HG03571 (cell line): Measurements from ENCODE around the gene HYAL2.
"Not testable (repeated sequence)": the region's sequence is repeated elsewhere in the genome, so short reads cannot be mapped to it uniquely, and the experiment has no call there.

ENCODE experiments used
- ATAC-seq: cut with Tn5 transposase; IDR thresholded peaks from one replicate; pipeline ENCODE4 v1.9.1; 2021; ENCODE audit not compliant: unreplicated experiment

The HYAL2 gene

DNA sequence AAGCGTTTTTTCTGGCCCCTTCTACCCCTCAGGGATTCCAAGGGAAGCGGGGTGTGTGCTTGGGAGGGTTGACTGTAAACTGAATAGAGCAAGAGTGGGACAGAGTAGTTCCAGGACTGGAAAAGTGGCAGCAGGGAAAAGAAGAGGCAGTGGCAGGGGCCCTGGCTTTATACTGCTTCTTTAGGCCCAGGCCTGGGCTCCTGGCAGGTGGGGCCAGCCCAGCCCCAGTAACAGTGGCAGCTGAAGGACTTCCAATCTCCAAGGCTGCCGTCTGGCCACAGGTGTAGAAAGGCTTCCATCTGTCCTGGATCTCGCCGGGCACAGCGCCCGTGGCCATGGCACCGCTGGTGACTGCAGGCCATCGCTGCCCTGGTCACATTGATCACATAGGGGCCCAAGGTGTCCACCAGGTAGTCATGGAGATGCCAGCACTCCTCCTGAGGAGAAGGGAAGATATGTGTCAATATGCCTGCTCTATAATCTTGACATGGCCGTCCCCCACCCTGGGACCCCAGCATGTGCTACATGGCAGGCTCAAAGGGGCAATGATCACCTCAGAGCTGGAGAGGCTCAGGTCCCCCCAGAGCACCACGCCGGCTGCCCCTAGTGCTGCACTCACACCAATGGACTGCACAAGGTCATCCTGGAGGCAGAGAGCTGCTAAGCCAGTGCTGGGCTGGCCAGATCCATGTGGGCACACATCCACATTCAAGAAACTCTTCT, 29.3 kb downstream of the HYAL2 start:
- no peak for ATAC-seq

DNA sequence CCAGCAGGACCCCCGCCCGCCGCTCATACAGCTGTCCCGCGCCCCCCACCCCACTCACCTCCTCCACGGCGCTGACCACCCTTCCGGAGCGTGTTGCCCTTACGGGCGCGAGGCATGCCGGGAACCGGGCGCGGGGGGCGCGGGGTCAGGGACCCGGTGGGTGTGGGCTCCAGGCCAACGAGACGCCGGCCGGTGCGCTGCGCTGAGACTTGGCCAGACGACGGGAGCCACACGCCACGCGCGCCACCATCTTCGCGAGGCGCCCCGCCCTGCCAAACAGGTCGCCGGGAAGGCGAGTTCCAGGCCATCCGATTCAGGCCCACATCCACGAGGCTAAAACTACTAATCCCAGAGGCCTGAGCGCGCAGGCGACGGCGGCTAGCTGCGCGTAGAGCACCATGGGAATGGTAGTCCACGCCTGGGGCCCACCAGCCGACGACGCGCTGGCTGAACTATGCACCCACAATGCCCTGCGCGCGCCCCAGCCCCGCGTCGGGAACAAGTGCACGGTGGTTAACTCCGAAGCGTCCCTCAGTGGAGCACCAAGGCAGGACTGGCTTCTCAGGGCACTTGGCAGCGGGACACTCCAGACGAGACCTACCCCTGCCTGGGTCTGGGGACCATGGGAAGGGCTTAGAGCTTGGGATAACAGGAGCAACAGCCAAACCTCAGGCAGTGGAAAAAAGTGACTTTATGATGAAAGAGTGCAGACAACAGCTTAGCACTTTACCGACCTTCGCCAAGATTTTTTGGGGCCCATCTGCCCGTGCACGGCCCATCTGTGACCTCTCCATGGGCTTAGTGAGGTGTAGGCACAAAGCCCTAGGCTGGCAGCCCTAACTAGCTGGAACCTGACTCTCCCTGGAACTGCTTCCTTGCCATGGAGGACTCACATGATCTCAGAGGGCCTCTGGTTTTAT, 30.1 kb downstream of the HYAL2 start, which contains the start of gene IFRD2:
IFRD2 (minus strand) TSS at position 271 of the 920 bp plus-strand sequence; CDS start at position 116, 155 bp downstream.
- ATAC-seq, result peak; percentile 91

DNA sequence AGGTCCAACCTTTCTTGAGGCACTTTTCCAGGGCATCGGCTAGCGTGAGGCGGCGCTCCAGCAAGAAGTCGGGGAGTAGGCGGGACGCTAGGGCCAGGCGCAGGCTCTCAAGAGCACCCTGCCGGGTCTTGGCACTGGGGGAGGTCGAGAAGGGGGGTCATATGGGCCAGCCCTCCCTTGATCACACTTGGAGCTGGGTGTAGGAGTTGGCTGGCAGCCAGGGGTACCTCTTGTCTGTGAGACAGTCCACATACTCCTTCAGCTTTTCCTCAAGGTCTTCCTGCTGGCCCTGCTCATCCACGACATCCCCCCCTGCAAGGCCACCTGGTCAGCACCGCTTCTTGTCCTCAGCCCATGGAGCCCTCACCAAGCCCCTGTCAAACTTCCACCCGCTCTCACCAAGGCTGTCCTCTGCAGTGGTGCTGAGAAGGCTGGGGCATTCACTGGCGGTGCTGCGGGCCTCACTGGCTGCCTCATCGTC, 32.3 kb downstream of the HYAL2 start:
- no peak for ATAC-seq

DNA sequence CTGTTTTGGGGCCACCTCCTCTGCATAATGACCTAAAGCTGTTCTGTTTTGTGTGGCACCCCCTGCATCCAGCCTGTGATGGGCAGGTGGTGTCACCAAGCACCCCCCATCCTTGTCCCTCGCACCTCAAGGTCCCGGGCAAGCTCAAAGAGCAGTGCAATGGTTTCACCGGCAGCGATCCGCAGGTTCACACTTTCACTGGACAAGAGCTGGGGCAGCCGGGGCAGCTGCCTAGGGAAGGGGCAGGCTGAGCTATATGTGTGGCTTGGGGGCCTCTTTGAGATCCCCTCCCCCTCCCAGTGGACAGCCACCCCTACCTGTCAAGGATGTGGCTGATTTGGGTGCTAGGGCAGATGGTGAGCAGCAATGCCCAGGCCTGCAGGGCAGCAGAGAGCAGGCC, 33.4 kb downstream of the HYAL2 start:
- no peak for ATAC-seq

DNA sequence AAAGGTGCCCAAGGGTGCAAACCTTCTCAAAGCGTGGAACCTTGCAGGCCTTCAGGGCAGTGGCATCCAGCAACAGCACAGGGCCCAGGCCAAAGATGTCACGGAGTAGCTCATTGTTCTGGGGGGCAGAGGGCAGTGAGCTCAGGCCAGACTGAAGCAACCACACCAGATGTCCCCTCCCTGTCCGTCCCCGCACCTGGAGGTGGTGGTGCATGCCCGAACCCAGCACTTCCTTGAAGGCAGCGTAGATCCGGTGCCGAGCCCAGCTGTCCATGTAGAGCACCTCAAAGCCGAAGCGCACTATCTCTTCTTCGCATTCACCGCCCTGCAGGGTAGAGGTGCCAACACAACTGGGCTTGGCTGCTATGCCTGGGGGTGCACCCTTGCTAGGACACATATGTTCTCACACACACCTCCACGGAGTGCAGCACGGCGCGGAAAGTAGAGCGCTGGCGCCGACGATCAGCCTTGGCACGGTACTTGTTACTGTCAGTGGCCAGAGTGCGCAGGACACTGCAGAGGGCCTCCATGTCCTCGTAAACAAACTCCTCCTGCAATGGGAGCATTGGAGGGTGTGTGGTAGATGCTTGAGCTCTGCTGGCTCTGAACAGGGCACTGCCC, 34.0 kb downstream of the HYAL2 start:
- no peak for ATAC-seq

DNA sequence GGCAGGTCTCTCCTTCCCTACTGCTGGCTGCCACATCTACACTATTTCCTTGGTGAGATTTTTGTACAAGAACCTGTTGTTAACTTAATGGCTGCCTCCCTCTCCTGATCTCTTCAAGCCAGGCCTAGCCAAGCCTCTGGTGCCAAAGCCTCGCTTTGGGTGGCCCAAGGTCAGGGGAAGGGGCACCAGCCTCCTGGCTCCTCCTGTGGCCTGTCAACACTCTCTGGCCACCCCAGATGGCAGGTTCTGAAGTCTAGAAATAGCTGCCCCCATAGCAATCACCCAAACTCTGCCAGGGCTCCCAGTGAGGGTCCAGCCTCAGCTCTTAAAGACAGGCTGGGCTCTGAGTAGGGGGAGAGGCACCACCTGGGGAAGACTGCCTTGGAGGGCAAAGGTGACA, 35.3 kb downstream of the HYAL2 start:
- no peak for ATAC-seq

DNA sequence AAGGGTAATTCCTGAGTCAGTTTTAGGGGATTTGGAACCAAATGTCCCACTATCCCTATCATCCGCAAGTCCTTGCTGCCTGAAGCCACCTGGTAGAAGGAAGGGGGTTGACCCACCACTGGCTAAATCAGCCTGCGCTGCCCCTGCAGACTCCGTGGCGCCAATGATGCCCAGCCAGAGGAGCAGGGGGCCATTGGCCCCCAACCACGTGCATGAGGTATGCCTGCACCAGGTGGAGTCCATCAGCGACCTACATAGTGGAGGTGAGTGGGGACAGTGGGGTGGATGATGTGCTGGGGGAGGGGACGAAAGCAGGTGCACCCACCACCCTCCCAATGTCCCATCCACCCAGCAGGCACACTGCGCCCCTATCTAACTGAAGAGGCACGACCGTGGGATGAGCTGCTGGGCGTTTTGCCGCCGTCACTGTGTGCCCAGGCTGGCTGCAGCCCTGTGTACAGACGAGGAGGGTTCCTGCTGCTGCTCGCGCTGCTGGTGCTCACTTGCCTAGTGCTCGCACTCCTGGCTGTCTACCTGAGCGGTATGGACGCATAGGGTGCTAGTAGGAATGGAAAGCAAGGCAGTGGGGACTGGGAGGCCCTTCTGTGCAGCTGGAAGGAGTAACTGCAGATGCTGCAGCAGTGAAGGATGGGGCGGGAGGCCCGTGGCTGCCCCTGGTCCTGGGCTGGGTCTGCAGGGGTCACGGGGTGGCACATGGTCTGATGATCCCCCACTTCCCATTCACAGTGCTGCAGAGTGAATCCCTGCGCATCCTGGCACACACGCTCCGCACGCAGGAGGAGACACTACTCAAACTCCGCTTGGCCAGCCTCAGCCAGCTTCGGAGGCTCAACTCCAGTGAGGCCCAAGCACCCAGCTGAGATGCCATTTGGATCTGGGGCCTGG, 36.0 kb downstream of the HYAL2 start:
- ATAC-seq, result no peak

DNA sequence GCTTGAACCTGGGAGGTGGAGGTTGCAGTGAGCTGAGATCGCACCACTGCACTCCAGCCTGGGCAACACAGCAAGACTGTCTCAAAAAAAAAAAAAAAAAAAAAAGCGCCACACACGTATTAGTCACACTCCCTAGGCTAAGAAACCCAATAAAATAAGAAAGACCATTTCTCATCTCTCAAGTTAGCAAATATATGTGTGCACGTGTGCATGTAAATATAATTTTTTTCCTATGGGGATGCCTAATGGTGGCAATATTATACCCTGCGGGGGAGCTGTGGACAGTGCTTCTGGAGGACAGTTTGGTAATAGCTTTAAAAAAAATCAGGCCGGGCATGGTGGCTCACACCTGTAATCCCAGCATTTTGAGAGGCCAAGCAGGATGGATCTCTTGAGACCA, 38.4 kb downstream of the HYAL2 start:
- not testable (repeated sequence) for ATAC-seq

DNA sequence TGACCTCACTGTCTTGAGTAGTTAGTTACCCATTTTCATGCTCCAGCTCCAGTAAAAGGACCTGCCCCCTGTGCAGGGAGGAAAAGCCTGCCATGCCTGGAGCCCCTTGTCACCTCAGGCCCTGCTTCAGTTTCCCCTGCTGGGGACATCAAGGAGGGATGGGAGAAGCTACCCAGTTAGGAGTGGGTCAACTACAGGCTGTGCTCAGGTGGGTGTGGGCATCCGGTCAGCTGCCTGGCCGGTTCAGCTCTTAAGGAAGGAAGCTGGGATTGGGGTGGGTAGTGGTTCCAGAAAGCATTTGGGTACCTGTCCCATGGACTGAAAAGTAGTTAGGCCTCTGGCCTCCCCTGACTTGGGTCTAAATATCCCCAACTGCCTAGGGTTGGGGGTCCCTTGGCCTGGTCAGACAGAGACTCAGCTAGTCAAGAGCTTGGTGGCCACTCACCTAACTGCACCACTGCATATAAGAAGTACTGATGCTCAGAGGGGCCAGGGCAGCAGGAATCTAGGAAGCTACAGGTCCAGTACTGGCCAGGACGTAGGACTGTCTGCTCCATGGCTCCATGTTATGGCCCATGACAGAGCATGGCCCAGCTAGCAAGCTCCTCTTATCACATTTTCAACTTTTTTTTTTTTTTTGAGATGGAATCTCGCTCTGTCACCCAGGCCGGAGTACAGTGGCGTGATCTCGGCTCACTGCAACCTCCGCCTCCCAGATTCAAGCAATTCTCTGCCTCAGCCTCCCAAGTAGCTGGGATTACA, 43.1 kb downstream of the HYAL2 start:
- no peak for ATAC-seq

DNA sequence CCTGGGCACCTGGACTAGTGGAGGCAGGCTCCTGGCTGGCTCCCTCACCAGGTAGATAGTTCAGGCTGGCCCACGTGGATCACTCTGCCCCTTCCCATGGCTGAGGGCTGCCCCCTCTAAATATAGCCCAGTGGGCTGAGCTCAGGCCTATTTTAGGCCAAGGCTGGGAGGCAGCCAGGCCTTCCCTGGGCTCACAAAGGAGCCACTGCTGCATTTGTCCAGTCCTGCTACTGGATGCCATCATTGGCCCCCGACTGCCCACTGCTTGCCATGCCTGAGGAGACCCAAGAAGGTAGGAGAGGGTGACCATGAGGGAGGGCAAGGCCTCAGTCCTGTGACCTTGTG, 43.7 kb downstream of the HYAL2 start, which contains the start of gene LSMEM2:
LSMEM2 (plus strand) TSS at position 208 of the 345 bp plus-strand sequence; CDS start at position 235, 27 bp downstream.
- ATAC-seq, result no peak

DNA sequence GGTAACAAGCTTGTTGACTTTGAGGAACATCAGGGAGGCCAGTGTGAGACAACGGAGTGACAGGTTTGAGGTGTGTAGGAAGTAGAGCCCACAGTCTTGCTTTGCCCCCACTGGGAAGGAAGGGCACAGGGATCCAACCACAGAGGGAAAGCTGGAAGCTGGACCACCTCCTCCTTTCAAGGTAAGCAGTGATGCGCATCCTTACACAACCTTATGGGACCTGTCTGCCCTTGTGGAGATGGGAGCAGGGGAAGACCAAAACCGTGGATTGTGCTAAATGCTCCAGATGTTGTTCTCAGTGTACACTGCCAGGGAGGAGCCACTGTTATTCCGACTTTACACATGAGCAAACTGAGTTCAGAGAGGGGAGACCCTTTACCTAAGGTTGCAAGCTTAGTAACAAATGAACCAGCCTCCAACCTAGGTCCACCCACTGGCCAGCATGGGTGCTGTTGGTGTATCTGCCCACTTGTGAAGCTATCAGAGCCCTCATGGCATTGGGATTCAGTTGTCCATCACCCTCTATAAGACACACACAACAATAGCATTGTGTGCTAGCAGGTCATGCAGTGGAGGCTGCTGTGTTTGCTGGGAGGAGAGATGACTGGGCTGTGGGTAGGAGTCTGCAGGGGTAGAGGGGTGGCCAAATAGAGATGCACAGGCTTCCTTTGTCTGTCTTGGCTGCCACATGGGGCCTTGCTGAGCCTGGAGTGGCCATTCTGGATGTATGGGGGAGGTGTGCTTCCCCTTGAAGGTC, 44.2 kb downstream of the HYAL2 start:
- ATAC-seq, result no peak

DNA sequence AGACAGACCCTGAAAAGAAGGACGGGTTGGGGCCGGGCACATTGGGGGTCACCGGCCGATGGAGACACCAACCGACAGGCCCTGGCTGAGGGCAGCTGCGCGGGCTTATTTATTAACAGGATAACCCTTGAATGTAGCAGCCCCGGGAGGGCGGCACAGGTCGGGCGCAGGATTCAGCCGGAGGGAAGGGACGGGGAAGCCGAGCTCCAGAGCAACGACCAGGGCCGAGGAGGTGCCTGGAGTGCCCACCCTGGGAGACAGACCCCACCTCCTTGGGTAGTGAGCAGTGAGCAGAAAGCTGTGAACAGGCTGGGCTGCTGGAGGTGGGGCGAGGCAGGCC, 45.8 kb downstream of the HYAL2 start:
- ATAC-seq, result no peak

DNA sequence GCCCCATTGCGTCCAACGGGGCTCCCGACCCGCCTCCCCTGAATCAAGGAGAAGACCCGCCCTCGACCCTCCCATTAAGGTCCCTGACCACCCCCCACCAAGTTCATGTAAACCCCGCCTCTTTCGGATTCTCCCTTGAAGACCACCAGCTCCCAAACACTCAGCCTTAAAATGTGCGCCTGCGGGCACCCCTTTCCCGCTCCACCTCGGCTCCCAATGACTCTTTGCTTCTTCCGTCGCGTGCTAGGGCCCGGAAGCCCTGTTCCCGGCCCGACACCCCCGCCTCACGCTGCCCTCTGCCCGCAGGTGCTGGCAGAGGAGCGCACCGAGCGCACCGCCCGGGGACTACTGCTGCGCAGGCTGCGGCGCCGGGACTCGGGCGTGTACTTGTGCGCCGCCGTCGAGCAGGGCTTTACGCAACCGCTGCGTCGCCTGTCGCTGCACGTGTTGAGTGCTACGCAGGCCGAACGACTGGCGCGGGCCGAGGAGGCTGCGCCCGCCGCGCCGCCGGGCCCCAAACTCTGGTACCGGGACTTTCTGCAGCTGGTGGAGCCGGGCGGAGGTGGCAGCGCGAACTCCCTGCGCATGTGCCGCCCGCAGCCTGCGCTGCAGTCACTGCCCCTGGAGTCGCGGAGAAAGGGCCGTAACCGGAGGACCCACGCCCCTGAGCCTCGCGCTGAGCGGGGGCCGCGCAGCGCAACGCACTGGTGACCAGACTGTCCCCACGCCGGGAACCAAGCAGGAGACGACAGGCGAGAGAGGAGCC, 46.4 kb downstream of the HYAL2 start:
- no peak for ATAC-seq

DNA sequence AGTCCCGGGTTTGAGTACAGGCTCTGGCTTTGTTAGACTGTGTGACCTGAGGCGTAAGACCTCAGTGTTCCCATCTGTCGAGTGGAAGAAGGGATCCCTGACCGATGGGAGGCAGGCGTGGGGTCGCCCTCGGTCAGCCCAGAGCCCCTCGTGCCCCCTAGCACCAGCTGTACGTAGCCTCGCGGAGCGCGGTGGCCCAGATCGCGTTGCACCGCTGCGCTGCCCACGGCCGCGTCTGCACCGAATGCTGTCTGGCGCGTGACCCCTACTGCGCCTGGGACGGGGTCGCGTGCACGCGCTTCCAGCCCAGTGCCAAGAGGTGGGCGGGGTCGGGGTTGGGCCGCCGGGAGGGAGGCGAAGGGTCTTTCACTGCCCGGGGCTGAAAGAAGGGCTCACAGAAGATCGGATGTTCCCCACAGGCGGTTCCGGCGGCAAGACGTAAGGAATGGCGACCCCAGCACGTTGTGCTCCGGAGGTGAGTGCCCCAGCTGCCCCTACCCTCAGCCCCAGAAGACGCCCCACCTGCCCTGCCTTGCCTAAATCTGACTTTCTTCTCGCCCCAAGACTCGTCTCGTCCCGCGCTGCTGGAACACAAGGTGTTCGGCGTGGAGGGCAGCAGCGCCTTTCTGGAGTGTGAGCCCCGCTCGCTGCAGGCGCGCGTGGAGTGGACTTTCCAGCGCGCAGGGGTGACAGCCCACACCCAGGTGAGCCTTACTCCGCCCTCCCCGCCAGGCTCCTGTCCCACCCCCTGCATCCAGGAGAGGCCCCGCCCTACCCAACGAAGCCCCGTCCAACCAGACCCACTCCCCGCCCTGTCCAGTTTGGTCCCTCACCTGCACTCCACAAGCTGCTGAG, 47.2 kb downstream of the HYAL2 start:
- ATAC-seq, result no peak

DNA sequence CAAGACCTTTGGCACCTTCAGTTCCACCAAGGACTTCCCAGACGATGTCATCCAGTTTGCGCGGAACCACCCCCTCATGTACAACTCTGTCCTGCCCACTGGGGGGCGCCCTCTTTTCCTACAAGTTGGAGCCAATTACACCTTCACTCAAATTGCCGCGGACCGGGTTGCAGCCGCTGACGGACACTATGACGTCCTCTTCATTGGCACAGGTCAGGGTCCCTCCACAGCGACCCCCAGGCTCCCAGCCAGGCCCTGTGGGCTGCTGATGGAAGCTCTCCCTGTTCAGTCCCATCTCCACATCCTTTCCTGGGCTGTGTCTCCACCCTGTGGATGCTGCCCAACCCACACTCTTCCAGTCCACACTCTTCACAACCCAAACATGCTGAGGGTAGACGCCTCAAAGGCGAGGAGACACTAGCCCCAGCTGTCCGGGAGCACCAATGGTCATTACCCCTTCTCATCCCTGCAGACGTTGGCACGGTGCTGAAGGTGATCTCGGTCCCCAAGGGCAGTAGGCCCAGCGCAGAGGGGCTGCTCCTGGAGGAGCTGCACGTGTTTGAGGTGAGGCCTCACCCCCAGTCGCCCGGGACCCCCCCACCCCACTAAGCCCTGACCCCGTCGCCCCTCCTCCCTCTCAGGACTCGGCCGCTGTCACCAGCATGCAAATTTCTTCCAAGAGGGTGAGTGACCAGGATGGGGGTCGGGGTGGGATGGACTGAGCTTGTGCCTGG, 48.0 kb downstream of the HYAL2 start:
- no peak for ATAC-seq

DNA sequence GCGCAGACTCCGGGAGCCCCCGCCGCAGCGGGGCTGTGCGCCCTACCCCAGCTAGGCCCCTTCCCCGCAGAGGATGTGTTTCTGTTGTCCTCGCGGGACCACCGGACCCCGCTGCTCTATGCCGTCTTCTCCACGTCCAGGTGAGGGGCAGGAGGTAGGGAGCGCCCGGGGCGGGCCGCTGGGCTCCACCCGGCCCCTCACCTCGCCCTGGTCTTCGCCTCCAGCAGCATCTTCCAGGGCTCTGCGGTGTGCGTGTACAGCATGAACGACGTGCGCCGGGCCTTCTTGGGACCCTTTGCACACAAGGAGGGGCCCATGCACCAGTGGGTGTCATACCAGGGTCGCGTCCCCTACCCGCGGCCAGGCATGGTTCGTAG, 48.9 kb downstream of the HYAL2 start:
- ATAC-seq, result no peak
